MM.1S (cell line): ENCODE measurements around the gene PATJ.

Source experiments
- DNase-seq: peaks from one replicate; pipeline ENCODE4 v3.0.0-alpha.2; 2015
- H2AFZ ChIP-seq: fragments of 300-600 bp; sonication (generic); 2 replicates; pipeline ENCODE4 v1.6.0; 2016; ENCODE audit warnings: antibody characterized with exemption, low read length
- H3F3A ChIP-seq: fragments of 300-600 bp; sonication (generic); 2 replicates; pipeline ENCODE4 v1.6.1; 2016; ENCODE audit warnings: mild to moderate bottlenecking, antibody characterized with exemption, low read length, moderate library complexity, mixed read lengths; ENCODE audit not compliant: insufficient read depth
- H3K27ac ChIP-seq: fragments of 300-600 bp; sonication (generic); 2 replicates; pipeline ENCODE4 v1.5.1; 2016; ENCODE audit warnings: mild to moderate bottlenecking, low read length
- H3K27me3 ChIP-seq: fragments of 300-600 bp; sonication (generic); replicated peaks from 2 replicates; pipeline ENCODE4 v1.6.0; 2016; ENCODE audit warnings: low read length; ENCODE audit not compliant: insufficient read depth
- H3K36me3 ChIP-seq: fragments of 300-600 bp; sonication (generic); replicated peaks from 2 replicates; pipeline ENCODE4 v1.6.1; 2016; ENCODE audit warnings: mild to moderate bottlenecking, low read length, mixed read lengths; ENCODE audit not compliant: insufficient read depth
- H3K4me1 ChIP-seq: fragments of 300-600 bp; sonication (generic); 2 replicates; pipeline ENCODE4 v1.6.1; 2016; ENCODE audit warnings: low read length, mixed read lengths
- H3K4me2 ChIP-seq: fragments of 300-600 bp; sonication (generic); 2 replicates; pipeline ENCODE4 v1.6.0; 2016; ENCODE audit warnings: low read depth, low read length
- H3K4me3 ChIP-seq: fragments of 300-600 bp; sonication (generic); 2 replicates; pipeline ENCODE4 v1.5.1; 2016; ENCODE audit warnings: low read length, mixed read lengths
- H3K79me2 ChIP-seq: fragments of 300-600 bp; sonication (generic); 2 replicates; pipeline ENCODE4 v1.6.1; 2016; ENCODE audit warnings: mixed run types, low read length, mixed read lengths
- H3K9ac ChIP-seq: fragments of 300-600 bp; sonication (generic); 2 replicates; pipeline ENCODE4 v1.6.1; 2016; ENCODE audit warnings: low read length, mixed read lengths
- H3K9me2 ChIP-seq: fragments of 300-600 bp; sonication (generic); replicated peaks from 2 replicates; pipeline ENCODE4 v1.6.1; 2016; ENCODE audit warnings: mild to moderate bottlenecking, low read length, mixed read lengths; ENCODE audit not compliant: insufficient read depth
- H3K9me3 ChIP-seq: fragments of 300-600 bp; sonication (generic); replicated peaks from 2 replicates; pipeline ENCODE4 v1.6.1; 2016; ENCODE audit warnings: mild to moderate bottlenecking, low read length, mixed read lengths; ENCODE audit not compliant: insufficient read depth
- H4K20me1 ChIP-seq: fragments of 300-600 bp; sonication (generic); 2 replicates; pipeline ENCODE4 v1.6.1; 2016; ENCODE audit warnings: mild to moderate bottlenecking, low read length, moderate library complexity, mixed read lengths; ENCODE audit not compliant: insufficient read depth
- EZH2 ChIP-seq: fragments of 300-600 bp; sonication (generic); optimal IDR thresholded peaks from 2 replicates; pipeline ENCODE3; 2017; ENCODE audit warnings: low read depth, mild to moderate bottlenecking, antibody characterized with exemption, low read length, mixed read lengths
- EZH2phosphoT487 ChIP-seq: fragments of 300-600 bp; sonication (generic); IDR thresholded peaks from 2 replicates; pipeline ENCODE4 v1.6.1; 2018; ENCODE audit warnings: antibody characterized with exemption, low read length
- TF ChIP-seq, protein P1 (sequence below): fragments of 300-600 bp; sonication (generic); IDR thresholded peaks from 2 replicates; pipeline ENCODE4 v1.5.1; 2016; ENCODE audit warnings: antibody characterized with exemption, low read length, mixed read lengths

The PATJ gene

DNA sequence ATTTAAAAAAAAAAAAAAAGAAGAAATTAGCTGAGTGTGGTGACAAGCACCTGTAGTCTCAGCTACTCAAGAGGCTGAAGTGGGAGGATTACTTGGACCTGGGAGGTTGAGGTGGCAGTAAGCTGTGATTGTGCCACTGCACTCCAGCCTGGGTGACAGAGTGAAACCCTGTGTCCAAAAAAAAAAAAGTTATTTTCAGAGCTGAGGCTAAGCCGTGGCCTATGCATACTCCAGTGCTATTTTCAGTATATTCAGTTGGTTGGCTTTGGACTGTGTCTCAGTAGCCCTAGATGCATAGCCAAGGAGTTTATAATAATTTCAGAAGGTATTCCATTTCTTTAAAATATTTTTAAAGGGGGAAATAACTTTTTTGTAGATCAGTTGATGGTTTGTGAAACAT is 311.9 kb downstream of the PATJ start:
- TF ChIP-seq, protein P1, sequence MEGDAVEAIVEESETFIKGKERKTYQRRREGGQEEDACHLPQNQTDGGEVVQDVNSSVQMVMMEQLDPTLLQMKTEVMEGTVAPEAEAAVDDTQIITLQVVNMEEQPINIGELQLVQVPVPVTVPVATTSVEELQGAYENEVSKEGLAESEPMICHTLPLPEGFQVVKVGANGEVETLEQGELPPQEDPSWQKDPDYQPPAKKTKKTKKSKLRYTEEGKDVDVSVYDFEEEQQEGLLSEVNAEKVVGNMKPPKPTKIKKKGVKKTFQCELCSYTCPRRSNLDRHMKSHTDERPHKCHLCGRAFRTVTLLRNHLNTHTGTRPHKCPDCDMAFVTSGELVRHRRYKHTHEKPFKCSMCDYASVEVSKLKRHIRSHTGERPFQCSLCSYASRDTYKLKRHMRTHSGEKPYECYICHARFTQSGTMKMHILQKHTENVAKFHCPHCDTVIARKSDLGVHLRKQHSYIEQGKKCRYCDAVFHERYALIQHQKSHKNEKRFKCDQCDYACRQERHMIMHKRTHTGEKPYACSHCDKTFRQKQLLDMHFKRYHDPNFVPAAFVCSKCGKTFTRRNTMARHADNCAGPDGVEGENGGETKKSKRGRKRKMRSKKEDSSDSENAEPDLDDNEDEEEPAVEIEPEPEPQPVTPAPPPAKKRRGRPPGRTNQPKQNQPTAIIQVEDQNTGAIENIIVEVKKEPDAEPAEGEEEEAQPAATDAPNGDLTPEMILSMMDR: no peak
- TF ChIP-seq EZH2 (no peak), EZH2phosphoT487 (no peak)
- H3K9ac ChIP-seq: no peak overlapping the region
- no peaks in the 10 kb centered on the region for H3F3A ChIP-seq
- no peaks in the 10 kb centered on the region for H4K20me1 ChIP-seq
- H3K9me3 ChIP-seq: no peaks in the 10 kb centered on the region
- H3K4me2 ChIP-seq: no peak overlapping the region
- H3K36me3 ChIP-seq: no peaks in the 10 kb centered on the region
- no peaks in the 10 kb centered on the region for H3K27me3 ChIP-seq
- no peaks in the 10 kb centered on the region for H3K79me2 ChIP-seq
- H3K4me1 ChIP-seq: no peaks in the 10 kb centered on the region
- H3K27ac ChIP-seq: no peak overlapping the region
- no peak overlapping the region for H3K4me3 ChIP-seq
- DNase-seq: no peak
- no peak overlapping the region for H2AFZ ChIP-seq
- H3K9me2 ChIP-seq: no peaks in the 10 kb centered on the region

DNA sequence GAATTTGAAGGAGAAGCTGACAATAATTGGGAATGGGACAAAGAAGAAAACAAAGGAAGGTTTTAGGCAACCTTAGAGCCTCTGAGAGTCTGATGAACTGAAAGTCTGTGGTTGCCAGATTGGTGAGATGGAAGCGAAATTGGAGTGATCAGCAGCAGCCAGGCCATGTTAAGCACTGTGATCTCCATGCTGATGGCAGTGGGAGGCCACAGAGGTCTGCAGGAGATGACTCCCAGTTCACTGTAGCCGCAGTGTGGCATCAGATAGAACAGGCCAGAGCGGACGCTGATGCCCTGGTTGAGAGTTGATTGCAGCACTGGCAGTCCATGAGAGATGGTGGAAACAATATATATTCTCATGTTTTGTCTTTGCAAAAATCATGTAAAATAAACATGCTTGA is 314.9 kb downstream of the PATJ start:
- DNase-seq: no peak
- no peaks in the 10 kb centered on the region for H3K79me2 ChIP-seq
- no peak overlapping the region for H2AFZ ChIP-seq

DNA sequence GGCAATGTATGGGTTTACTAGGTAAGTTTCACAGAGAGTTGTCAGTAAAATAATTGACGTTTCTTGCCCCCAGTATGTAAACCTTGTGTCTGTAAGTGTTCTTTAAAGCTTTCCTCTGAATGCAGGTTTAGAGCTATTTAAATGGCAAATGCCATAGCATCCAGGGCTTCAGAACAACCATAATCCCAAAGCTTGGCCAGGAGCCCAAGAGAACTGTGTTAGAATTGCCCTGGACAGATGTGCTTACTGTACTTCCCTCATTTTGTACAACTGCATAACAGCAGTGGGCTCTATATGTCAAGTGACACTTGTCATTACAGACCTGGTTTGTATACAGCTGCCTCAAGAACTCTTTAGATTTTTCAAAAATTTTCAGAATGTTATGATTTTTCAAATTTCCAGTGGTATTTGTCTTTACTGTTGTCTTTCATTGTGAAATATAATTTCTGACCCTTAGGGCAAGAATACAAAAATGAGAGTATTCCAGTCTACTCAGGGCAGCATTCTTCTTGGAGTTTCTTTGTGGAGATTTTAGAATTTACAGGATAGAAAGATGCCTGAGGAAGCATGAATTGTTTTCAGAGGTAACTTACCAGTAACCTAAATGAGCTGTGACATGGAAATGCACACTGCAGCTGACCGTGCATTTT is 315.5 kb downstream of the PATJ start:
- TF ChIP-seq EZH2phosphoT487: no peak
- TF ChIP-seq, protein P1: no peak
- no peak for TF ChIP-seq EZH2
- H3K4me3 ChIP-seq: no peak overlapping the region
- H2AFZ ChIP-seq: no peak overlapping the region

More for the DNA sequence above, 314.9 kb downstream of the PATJ start:
- no peaks in the 10 kb centered on the region for H3K36me3 ChIP-seq
- no peaks in the 10 kb centered on the region for H4K20me1 ChIP-seq
- H3K4me3 ChIP-seq: no peak overlapping the region
- H3K27ac ChIP-seq: no peak overlapping the region
- no peak overlapping the region for H3K9ac ChIP-seq
- H3K4me2 ChIP-seq: no peak overlapping the region
- no peaks in the 10 kb centered on the region for H3F3A ChIP-seq
- no peaks in the 10 kb centered on the region for H3K9me3 ChIP-seq
- H3K4me1 ChIP-seq: no peaks in the 10 kb centered on the region
- no peak for TF ChIP-seq EZH2phosphoT487
- TF ChIP-seq, protein P1: no peak
- TF ChIP-seq EZH2: no peak
- no peaks in the 10 kb centered on the region for H3K9me2 ChIP-seq
- no peaks in the 10 kb centered on the region for H3K27me3 ChIP-seq

More for the DNA sequence above, 315.5 kb downstream of the PATJ start:
- no peak overlapping the region for H3K4me2 ChIP-seq
- DNase-seq: no peak
- no peaks in the 10 kb centered on the region for H3K9me3 ChIP-seq
- no peaks in the 10 kb centered on the region for H3K36me3 ChIP-seq
- no peaks in the 10 kb centered on the region for H3F3A ChIP-seq
- no peak overlapping the region for H3K9ac ChIP-seq
- no peaks in the 10 kb centered on the region for H3K27me3 ChIP-seq
- no peaks in the 10 kb centered on the region for H3K9me2 ChIP-seq
- no peaks in the 10 kb centered on the region for H3K79me2 ChIP-seq
- H3K4me1 ChIP-seq: no peaks in the 10 kb centered on the region
- no peaks in the 10 kb centered on the region for H4K20me1 ChIP-seq
- H3K27ac ChIP-seq: no peak overlapping the region
